HL-60 (cell line): ENCODE measurements around the gene FBXO47.

Experiments used
- CTCF ChIP-seq: IDR thresholded peaks from one replicate; pipeline ENCODE4 v1.5.1; 2011; ENCODE audit warnings: low read length, control low read depth, inconsistent platforms; ENCODE audit not compliant: insufficient read depth
- GABPA ChIP-seq: IDR thresholded peaks from 2 replicates; pipeline ENCODE4 v1.6.1; 2012; ENCODE audit warnings: low read depth
- REST ChIP-seq: IDR thresholded peaks from 2 replicates; pipeline ENCODE4 v1.6.1; 2012; ENCODE audit warnings: low read depth; ENCODE audit not compliant: insufficient replicate concordance
- SPI1 ChIP-seq: IDR thresholded peaks from 2 replicates; pipeline ENCODE4 v1.6.1; 2012; ENCODE audit warnings: low read depth, mild to moderate bottlenecking, borderline replicate concordance

- no peak for TF ChIP-seq REST
- no peak for TF ChIP-seq CTCF
- no peak for TF ChIP-seq SPI1
- TF ChIP-seq GABPA, result no peak
Observed at GRCh38 chr17:38903404-38903803, 63.8 kb downstream of the FBXO47 start.
